Activated T-helper 1 cell treated with anti-CD3 and anti-CD28 coated beads, Interleukin-12 subunit alpha, Interleukin-12 subunit beta, Interleukin-2, Interleukin-4 antibody, amounts not matched to agents 30 ng/mL and 10 ng/mL and 1 ng/mL, durations not matched to agents 14 hours and 24 hours and 36 hours (primary cell): ENCODE measurements around the gene ERAL1. TPM values are rescaled to one million over a fixed set of nuclear protein-coding genes. Genes with fewer than 3 reads are reported as not detected.
"Not testable (repeated sequence)": the region's sequence is repeated elsewhere in the genome, so short reads cannot be mapped to it uniquely, and the experiment has no call there.

Source experiments
- DNase-seq: peaks from one replicate; pipeline ENCODE4 v3.0.0; 2021; ENCODE audit warnings: low spot score
- H3K27ac Mint-ChIP-seq: one replicate; pipeline ENCODE4 v1.8.0; 2021; ENCODE audit warnings: mild to moderate bottlenecking, mixed read lengths
- H3K27me3 Mint-ChIP-seq: one replicate; pipeline ENCODE4 v1.8.0; 2022; ENCODE audit warnings: mild to moderate bottlenecking, moderate library complexity, mixed read lengths; ENCODE audit not compliant: insufficient read depth
- H3K36me3 Mint-ChIP-seq: one replicate; pipeline ENCODE4 v1.8.0; 2021; ENCODE audit warnings: low read depth, mixed read lengths
- H3K4me1 Mint-ChIP-seq: one replicate; pipeline ENCODE4 v1.8.0; 2021; ENCODE audit warnings: low read depth, mixed read lengths
- H3K4me3 Mint-ChIP-seq: one replicate; pipeline ENCODE4 v1.8.0; 2021; ENCODE audit warnings: mild to moderate bottlenecking, moderate library complexity, mixed read lengths
- H3K9me3 Mint-ChIP-seq: one replicate; pipeline ENCODE4 v1.8.0; 2021; ENCODE audit warnings: mixed read lengths
- intact Hi-C: fragments of 100-400 bp; cut with micrococcal nuclease; formaldehyde crosslinking; loops from one replicate; pipeline ENCODE4 v1.15.1; 2024
- total RNA-seq: library from RNA; stranded (reverse); gene quantifications from 2 replicates; pipeline ENCODE4 v1.2.3, GENCODE V29; 2022

The ERAL1 gene
- total RNA-seq, 1 donor from 2014 or later = 61.5 TPM

- intact Hi-C loops = no loop called here
- Mint-ChIP-seq H3K27ac (no peak overlapping the region), H3K4me1 (peaks cover 60% of the 10 kb centered on the region), H3K36me3 (peaks cover 30% of the 10 kb centered on the region), H3K27me3 (no peaks in the 10 kb centered on the region), H3K4me3 (peak overlapping the region; percentile 12), H3K9me3 (no peaks in the 10 kb centered on the region)
- no peak for DNase-seq
These were observed 44.5 kb downstream of the ERAL1 start for GRCh38 chr17:28899212-28899815.

DNA sequence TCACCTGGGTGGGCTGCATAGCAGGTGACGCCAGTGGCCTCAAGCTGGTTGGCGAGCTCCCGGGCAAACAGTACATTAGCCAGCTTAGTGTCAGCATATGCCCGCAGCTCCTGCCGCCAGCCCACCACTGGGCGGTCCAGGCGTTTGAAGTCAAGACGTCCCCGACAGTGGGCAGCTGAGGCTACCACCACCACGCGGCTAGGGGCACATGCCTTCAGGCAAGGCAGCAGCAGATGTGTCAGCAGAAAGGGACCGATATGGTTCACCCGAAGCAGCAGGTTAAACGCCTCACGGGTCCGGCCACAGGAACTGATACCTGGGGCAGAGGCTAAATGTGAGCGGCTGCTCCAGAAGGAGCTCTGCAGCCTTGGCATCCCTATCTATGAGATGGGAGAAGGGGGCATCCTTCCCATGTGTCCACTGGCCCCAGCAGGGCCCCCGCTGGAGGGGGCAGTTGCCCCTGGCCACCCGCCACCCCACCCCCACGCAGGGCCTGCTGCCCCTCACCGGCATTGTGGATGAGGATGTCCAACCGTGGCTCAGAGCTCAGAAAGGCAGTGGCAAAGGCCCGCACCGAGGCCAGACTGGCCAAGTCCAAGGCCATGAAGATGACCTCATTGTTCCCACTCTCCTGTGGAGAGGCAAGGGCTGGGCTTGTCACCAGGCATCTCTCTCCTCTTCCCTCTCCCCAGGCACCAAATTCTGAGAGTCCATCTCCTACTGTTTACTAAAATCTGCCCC is 46.3 kb downstream of the ERAL1 start:
- peak overlapping the region; percentile 79 for H3K27ac Mint-ChIP-seq
- peak overlapping the region; percentile 91 for H3K4me3 Mint-ChIP-seq
- peaks cover 32% of the 10 kb centered on the region for H3K36me3 Mint-ChIP-seq
- intact Hi-C loops = no loop called here
- H3K27me3 Mint-ChIP-seq = no peaks in the 10 kb centered on the region
- H3K4me1 Mint-ChIP-seq = peaks cover 52% of the 10 kb centered on the region
- H3K9me3 Mint-ChIP-seq = no peaks in the 10 kb centered on the region
- DNase-seq = no peak

DNA sequence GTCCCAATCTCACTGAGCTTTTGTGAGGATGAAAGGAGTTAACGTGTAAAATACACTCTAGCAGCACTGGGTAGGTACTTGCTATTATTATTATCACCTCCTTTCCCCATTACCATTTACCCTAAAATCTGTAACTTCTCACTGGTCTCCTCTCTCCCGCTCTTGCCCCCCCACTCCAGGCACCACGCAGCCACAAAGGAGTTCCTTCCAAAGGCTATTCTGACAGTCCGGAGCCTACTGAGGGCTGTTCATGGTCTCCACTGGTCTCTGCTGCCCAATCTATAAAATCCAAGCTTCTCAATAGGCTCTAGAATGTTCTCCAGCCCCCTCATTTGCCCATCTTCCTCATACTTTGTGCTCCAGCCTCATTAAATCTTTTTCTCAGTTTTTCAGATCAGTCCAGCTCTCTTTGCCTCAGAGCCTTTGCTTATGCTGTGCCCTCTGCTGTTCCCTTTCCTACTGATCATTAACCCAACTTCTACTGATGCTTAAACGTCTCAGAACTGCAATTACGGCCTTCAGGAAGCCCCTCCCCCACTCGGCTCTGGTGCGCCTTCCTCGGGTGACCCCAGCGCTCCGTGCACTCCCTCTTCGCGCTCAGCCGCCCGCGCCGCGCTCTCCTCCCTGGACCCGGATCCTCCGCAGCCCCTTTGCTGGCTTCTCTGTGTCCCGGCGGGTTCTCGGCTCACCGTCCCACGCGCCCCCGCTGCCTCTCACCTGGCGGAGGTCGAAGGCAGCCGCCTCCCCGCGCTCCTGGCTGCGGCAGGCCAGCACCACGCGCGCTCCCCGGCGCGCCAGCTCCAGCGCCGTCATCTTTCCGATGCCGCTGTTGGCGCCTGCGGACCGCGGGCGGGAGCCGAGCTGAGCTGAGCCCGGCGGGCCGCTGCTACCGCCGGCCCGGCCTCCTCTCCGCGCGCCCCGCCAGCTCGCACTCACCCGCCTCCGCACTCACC is 47.3 kb downstream of the ERAL1 start:
- intact Hi-C loops = loop anchor here (1.0 to 2.0 kb wide), 4 partner anchors 15 to 91 kb away; no protein-coding TSS in a partner anchor
- Mint-ChIP-seq H3K36me3 (peaks cover 37% of the 10 kb centered on the region), H3K9me3 (no peaks in the 10 kb centered on the region), H3K27me3 (no peaks in the 10 kb centered on the region), H3K27ac (peak overlapping the region; percentile 79), H3K4me1 (peaks cover 43% of the 10 kb centered on the region), H3K4me3 (peak overlapping the region; percentile 91)
- DNase-seq = peak; percentile 41

- H3K9me3 Mint-ChIP-seq = no peaks in the 10 kb centered on the region
- peaks cover 39% of the 10 kb centered on the region for H3K4me1 Mint-ChIP-seq
- peak; percentile 93 for DNase-seq
- H3K27me3 Mint-ChIP-seq = no peaks in the 10 kb centered on the region
- peak within 1 kb of the TSS; percentile 91 for H3K4me3 Mint-ChIP-seq
- intact Hi-C loops = loop anchor here (1.0 to 2.0 kb wide), 7 partner anchors 14 to 176 kb away; no protein-coding TSS in a partner anchor
- peaks cover 38% of the 10 kb centered on the region for H3K36me3 Mint-ChIP-seq
- H3K27ac Mint-ChIP-seq = peak within 1 kb of the TSS; percentile 79
These were observed 48.2 kb downstream of the ERAL1 start, which contains the start of gene DHRS13 for GRCh38 chr17:28902819-28903545. Gene DHRS13, minus strand, starts transcription at chr17:28903079. Its CDS starts 135 bp downstream, at chr17:28902944.

DNA sequence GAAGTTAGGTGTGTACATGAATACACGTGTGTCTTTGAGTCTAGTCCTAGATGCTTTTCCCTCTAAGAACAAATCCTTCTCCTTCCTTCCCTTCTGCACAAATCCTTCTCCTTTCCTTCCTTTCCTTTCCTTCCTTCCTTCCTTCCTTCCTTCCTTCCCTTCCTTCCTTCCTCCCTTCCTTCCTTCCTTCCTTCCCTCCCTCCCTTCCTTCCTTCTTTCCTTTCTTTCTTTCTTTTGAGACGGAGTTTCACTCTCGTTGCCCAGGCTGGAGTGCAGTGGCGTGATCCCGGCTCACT is 48.7 kb downstream of the ERAL1 start:
- Mint-ChIP-seq H3K4me1 (peaks cover 36% of the 10 kb centered on the region), H3K36me3 (peaks cover 38% of the 10 kb centered on the region), H3K27ac (peak overlapping the region; percentile 78), H3K4me3 (peak overlapping the region; percentile 74)
- not testable (repeated sequence) for H3K27me3 Mint-ChIP-seq, H3K9me3 Mint-ChIP-seq, DNase-seq
- intact Hi-C loops = loop anchor here (1.0 to 2.0 kb wide), 6 partner anchors 13 to 176 kb away; no protein-coding TSS in a partner anchor

- intact Hi-C loops = no loop called here
- no peak for DNase-seq
- Mint-ChIP-seq H3K27ac (no peak overlapping the region), H3K9me3 (no peaks in the 10 kb centered on the region), H3K27me3 (no peaks in the 10 kb centered on the region), H3K4me1 (peaks cover 24% of the 10 kb centered on the region), H3K4me3 (no peak overlapping the region), H3K36me3 (peaks cover 42% of the 10 kb centered on the region)
These were observed 50.0 kb downstream of the ERAL1 start for GRCh38 chr17:28904800-28905199.

DNA sequence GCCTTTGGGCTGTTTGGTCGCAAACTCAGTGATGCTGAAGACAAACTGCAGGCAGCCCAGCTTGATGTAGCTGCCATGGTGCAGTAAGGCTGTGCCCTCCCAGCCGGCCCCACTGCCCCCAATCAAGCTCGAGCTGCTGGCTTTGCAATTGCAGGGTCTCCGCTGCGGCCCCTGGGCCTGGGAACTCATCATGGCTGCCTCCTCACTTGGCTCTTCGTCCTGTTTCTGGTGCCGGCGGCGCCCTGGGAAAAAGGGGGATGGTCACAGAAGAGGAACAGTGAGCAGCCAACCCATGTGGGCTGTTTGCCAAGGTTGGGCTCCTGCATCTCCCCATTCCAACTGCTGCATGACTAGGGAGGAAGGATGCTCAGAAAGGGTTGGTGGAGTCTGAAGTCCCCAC is 51.5 kb downstream of the ERAL1 start:
- intact Hi-C loops = no loop called here
- no peak for DNase-seq
- Mint-ChIP-seq H3K27ac (no peak overlapping the region), H3K9me3 (no peaks in the 10 kb centered on the region), H3K36me3 (peaks cover 49% of the 10 kb centered on the region), H3K27me3 (no peaks in the 10 kb centered on the region), H3K4me1 (peaks cover 16% of the 10 kb centered on the region), H3K4me3 (no peak overlapping the region)

DNA sequence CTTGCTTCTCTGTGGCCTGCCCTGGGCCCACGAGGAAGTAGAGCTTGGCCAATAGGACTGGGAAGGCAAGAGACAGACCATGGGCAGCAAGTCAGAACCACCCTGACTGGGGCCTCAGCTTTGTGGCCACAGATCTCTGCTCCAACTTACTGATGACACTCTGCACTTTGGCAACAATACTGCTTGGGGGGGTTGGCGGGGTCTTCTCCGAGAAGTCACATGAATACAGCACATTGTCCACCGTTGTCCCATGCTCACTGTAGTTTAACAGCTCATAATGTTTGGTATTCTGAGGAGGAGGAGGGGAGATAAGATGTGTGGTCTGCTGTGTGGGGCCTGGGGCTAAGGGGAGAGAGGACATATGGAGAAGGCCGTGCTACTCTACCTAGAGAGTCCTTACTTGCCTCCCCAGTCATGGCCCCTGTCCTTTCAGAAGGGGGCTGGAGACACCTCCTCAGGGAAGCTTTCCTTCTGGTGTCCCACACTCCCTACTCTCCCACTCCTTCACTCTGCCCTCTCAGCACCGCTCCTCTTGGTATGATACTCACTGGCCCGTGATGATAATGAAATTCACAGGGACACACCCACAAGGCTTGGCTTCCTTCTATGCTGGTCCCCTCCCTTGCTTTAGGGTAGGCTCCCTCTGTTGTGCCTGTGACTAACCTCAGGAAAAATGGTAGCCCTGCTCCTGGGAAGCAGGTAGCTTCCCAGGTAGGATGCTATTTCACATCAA is 52.1 kb downstream of the ERAL1 start:
- H3K9me3 Mint-ChIP-seq = no peaks in the 10 kb centered on the region

DNA sequence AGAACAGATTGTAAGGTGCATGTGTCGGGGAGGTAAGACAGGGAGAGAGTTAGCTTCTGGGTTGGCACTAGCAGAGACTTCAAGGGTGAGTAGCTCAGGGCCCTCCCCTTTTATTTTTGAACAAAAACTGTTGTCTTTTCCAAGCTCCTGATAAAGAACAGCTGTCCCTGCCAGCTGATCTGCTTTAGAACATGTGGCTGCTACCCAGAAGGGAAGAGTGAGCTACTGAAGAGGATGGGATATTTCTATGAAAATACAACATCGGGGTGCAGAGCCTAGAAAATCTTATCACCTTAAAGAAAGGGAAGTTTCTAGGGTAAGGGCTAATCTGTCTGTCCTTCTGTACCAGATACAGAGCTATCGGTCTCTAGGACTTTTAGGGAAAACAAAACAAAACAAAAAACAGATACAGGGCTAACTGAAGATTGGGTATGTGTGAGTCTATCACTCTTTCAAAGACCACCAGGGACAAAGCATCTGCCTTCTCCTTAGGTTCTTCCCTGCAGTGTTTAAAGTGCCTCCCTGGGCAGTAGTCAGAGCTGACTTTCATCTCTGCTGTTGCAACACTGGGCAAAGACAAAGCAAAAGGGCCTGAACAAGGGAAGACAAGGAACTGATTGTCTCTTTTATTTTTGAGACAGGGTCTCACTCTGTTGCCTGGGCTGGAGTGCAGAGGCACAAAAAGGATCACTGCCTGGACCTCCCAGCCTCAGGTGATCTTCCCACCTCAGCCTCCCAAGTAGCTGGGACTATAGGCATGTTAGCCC is 53.1 kb downstream of the ERAL1 start:
- intact Hi-C loops = no loop called here
- Mint-ChIP-seq H3K4me1 (peaks cover 7% of the 10 kb centered on the region), H3K4me3 (no peak overlapping the region), H3K27me3 (no peaks in the 10 kb centered on the region), H3K36me3 (peaks cover 49% of the 10 kb centered on the region), H3K9me3 (no peaks in the 10 kb centered on the region), H3K27ac (peak overlapping the region; percentile 29)
- no peak for DNase-seq

More for the DNA sequence above, 52.1 kb downstream of the ERAL1 start:
- Mint-ChIP-seq H3K36me3 (peaks cover 46% of the 10 kb centered on the region), H3K4me3 (no peak overlapping the region), H3K27me3 (no peaks in the 10 kb centered on the region), H3K27ac (no peak overlapping the region), H3K4me1 (peaks cover 11% of the 10 kb centered on the region)
- intact Hi-C loops = no loop called here
- no peak for DNase-seq

DNA sequence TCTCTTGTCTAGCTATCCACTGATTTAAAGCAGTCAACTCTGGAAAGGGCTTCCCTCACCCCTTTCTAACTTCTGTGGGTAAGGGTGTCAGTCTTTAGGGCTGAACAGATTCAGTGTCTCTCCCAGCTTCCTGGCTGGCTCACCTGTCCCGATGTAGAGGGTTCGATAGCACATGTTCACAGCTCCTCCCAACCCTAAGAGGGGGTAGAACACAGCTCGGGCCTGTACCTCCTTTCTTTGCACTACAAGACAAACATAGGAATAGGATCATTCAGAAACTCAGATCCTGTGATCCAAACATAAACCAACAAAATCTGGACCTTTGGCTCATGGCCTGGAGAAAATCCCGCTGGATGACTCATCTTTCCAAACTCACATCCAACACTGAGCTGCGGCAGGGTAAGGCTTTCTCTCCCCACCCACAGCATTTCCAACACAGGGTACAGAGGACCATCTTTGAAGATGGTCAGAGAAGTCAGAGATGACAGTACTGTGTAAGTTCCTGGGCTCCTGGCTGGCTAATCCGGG is 53.9 kb downstream of the ERAL1 start:
- no peaks in the 10 kb centered on the region for H3K9me3 Mint-ChIP-seq
- H3K4me3 Mint-ChIP-seq = no peak overlapping the region
- intact Hi-C loops = no loop called here
- no peaks in the 10 kb centered on the region for H3K4me1 Mint-ChIP-seq
- DNase-seq = no peak
- H3K27me3 Mint-ChIP-seq = no peaks in the 10 kb centered on the region
- H3K36me3 Mint-ChIP-seq = peaks cover 57% of the 10 kb centered on the region
- no peak overlapping the region for H3K27ac Mint-ChIP-seq

DNA sequence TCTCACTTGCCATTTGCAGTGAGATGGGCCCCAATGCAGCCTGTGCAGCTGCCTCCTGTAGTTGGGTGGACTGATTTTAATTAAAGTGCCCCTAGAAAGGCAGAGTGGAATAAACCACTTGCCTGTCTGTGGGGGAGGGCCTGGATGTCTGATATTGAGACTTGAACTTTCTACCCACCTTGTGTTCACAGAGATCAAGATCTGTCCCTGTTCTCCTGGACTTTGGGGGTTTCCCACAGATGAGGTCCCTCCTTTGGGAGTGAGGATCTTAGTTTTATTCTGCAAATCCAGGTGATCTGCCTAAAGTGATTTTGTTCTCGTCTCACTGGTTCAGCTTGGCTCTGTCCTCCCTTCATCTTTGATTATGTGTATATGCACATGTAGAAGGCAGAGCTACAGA is 55.7 kb downstream of the ERAL1 start:
- H3K27ac Mint-ChIP-seq = no peak overlapping the region
- no peaks in the 10 kb centered on the region for H3K9me3 Mint-ChIP-seq
- no peaks in the 10 kb centered on the region for H3K27me3 Mint-ChIP-seq
- H3K36me3 Mint-ChIP-seq = peaks cover 69% of the 10 kb centered on the region
- no peak overlapping the region for H3K4me3 Mint-ChIP-seq
- intact Hi-C loops = no loop called here
- no peak for DNase-seq
- peaks cover 8% of the 10 kb centered on the region for H3K4me1 Mint-ChIP-seq
